H9 (cell line): ENCODE data around the gene COL8A1. TPM values are rescaled to one million over a fixed set of nuclear protein-coding genes. Genes with fewer than 3 reads are reported as not detected.

ENCODE experiments used
- DNase-seq: peaks from one replicate; pipeline ENCODE4 v3.0.0-alpha.2; 2017
- H2AFZ ChIP-seq: one replicate; pipeline ENCODE4 v1.6.1; 2013; ENCODE audit warnings: mild to moderate bottlenecking, low read length, control low read depth, moderate library complexity
- H2AK5ac ChIP-seq: 2 replicates; pipeline ENCODE4 v1.6.1; 2013; ENCODE audit warnings: low read length, control low read depth, mixed read lengths; ENCODE audit not compliant: insufficient read length
- H2BK120ac ChIP-seq: one replicate; pipeline ENCODE4 v1.6.1; 2013; ENCODE audit warnings: low read depth, mild to moderate bottlenecking, low read length, control low read depth, inconsistent platforms; ENCODE audit not compliant: poor library complexity, severe bottlenecking
- H2BK12ac ChIP-seq: 2 replicates; pipeline ENCODE4 v1.6.1; 2013; ENCODE audit warnings: low read length, control low read depth, mixed read lengths, low read depth; ENCODE audit not compliant: insufficient read length
- H2BK15ac ChIP-seq: 2 replicates; pipeline ENCODE4 v1.6.1; 2013; ENCODE audit warnings: low read depth, low read length, control low read depth
- H2BK20ac ChIP-seq: one replicate; pipeline ENCODE4 v1.6.1; 2013; ENCODE audit warnings: low read depth, mild to moderate bottlenecking, low read length, control low read depth, inconsistent platforms; ENCODE audit not compliant: poor library complexity, severe bottlenecking
- H2BK5ac ChIP-seq: 2 replicates; pipeline ENCODE4 v1.6.1; 2013; ENCODE audit warnings: low read length, control low read depth, mixed read lengths; ENCODE audit not compliant: insufficient read length
- H3K14ac ChIP-seq: 2 replicates; pipeline ENCODE4 v1.6.1; 2013; ENCODE audit warnings: low read length, control low read depth; ENCODE audit not compliant: insufficient read depth
- H3K18ac ChIP-seq: 2 replicates; pipeline ENCODE4 v1.6.1; 2013; ENCODE audit warnings: low read depth, mild to moderate bottlenecking, mixed read lengths, low read length, control low read depth; ENCODE audit not compliant: insufficient read length
- H3K23ac ChIP-seq: 2 replicates; pipeline ENCODE4 v1.6.1; 2013; ENCODE audit warnings: low read length, control low read depth, mixed read lengths, low read depth; ENCODE audit not compliant: insufficient read length
- H3K23me2 ChIP-seq: 2 replicates; pipeline ENCODE4 v1.6.1; 2013; ENCODE audit warnings: low read depth, mild to moderate bottlenecking, mixed read lengths, low read length, control low read depth; ENCODE audit not compliant: insufficient read length, poor library complexity, severe bottlenecking
- H3K27ac ChIP-seq: 2 replicates; pipeline ENCODE4 v1.5.1; 2013; ENCODE audit warnings: low read length, control low read depth, mixed read lengths, low read depth; ENCODE audit not compliant: insufficient read length
- H3K27me3 ChIP-seq: 2 replicates; pipeline ENCODE4 v1.6.1; 2013; ENCODE audit warnings: low read length, control low read depth, inconsistent platforms; ENCODE audit not compliant: insufficient read depth
- H3K4ac ChIP-seq: 2 replicates; pipeline ENCODE4 v1.6.1; 2013; ENCODE audit warnings: low read depth, mild to moderate bottlenecking, control low read depth, inconsistent platforms, low read length, moderate library complexity
- H3K4me1 ChIP-seq: 2 replicates; pipeline ENCODE4 v1.6.1; 2013; ENCODE audit warnings: low read length, control low read depth, inconsistent platforms; ENCODE audit not compliant: insufficient read depth
- H3K4me2 ChIP-seq: 2 replicates; pipeline ENCODE4 v1.6.1; 2013; ENCODE audit warnings: low read length, control low read depth, mixed read lengths; ENCODE audit not compliant: insufficient read length, insufficient read depth
- H3K56ac ChIP-seq: 2 replicates; pipeline ENCODE4 v1.6.1; 2013; ENCODE audit warnings: low read depth, mild to moderate bottlenecking, mixed read lengths, low read length, control low read depth; ENCODE audit not compliant: insufficient read length
- H3K79me1 ChIP-seq: 2 replicates; pipeline ENCODE4 v1.6.1; 2013; ENCODE audit warnings: low read depth, mild to moderate bottlenecking, moderate library complexity, low read length, control low read depth, inconsistent platforms; ENCODE audit not compliant: insufficient read depth, poor library complexity, severe bottlenecking
- H3K79me2 ChIP-seq: 2 replicates; pipeline ENCODE4 v1.6.1; 2013; ENCODE audit warnings: low read length, control low read depth, inconsistent platforms; ENCODE audit not compliant: insufficient read depth
- H3K9ac ChIP-seq: 2 replicates; pipeline ENCODE4 v1.6.1; 2013; ENCODE audit warnings: low read length, control low read depth, mixed read lengths; ENCODE audit not compliant: insufficient read length; ENCODE audit errors: extremely low read depth
- H3K9me3 ChIP-seq: one replicate; pipeline ENCODE4 v1.6.1; 2013; ENCODE audit warnings: low read depth, low read length, inconsistent platforms; ENCODE audit not compliant: control insufficient read depth
- H3T11ph ChIP-seq: one replicate; pipeline ENCODE4 v1.6.1; 2013; ENCODE audit warnings: mild to moderate bottlenecking, low read length, control low read depth, inconsistent platforms
- H4K20me1 ChIP-seq: one replicate; pipeline ENCODE4 v1.6.1; 2013; ENCODE audit not compliant: control insufficient read depth, insufficient read length, insufficient read depth
- H4K5ac ChIP-seq: 2 replicates; pipeline ENCODE4 v1.6.1; 2013; ENCODE audit warnings: low read depth, mild to moderate bottlenecking, mixed read lengths, low read length, control low read depth; ENCODE audit not compliant: insufficient read length
- H4K8ac ChIP-seq: replicated peaks from 2 replicates; pipeline ENCODE4 v1.6.1; 2013; ENCODE audit warnings: low read length, control low read depth, mixed read lengths, low read depth; ENCODE audit not compliant: insufficient read length
- H4K91ac ChIP-seq: 2 replicates; pipeline ENCODE4 v1.6.1; 2013; ENCODE audit warnings: low read depth, mild to moderate bottlenecking, moderate library complexity, mixed read lengths, low read length, control low read depth; ENCODE audit not compliant: insufficient read length
- H3K27ac Mint-ChIP-seq, 3 experiments: 2 replicates in 2 of 3; 3 replicates in 1 of 3; pipeline ENCODE4 v1.8.0; 2020 to 2021; ENCODE audit warnings: mixed read lengths in 3 of 3, mild to moderate bottlenecking in 1 of 3, moderate library complexity in 1 of 3
- H3K27me3 Mint-ChIP-seq: 2 replicates; pipeline ENCODE4 v1.8.0; 2021; ENCODE audit warnings: low read depth, mild to moderate bottlenecking, moderate library complexity, mixed read lengths
- H3K36me3 Mint-ChIP-seq, 3 experiments: 2 replicates in 2 of 3; 3 replicates in 1 of 3; pipeline ENCODE4 v1.8.0; 2020 to 2021; ENCODE audit warnings: low read depth in 3 of 3, mixed read lengths in 3 of 3; ENCODE audit not compliant: insufficient read depth in 1 of 3
- H3K4me1 Mint-ChIP-seq, 2 experiments: 2 replicates each; pipeline ENCODE4 v1.8.0; 2020; ENCODE audit warnings: mixed read lengths in 2 of 2
- H3K4me3 Mint-ChIP-seq, 2 experiments: 2 replicates in 1 of 2; 3 replicates in 1 of 2; pipeline ENCODE4 v1.8.0; 2020 to 2021; ENCODE audit warnings: mild to moderate bottlenecking in 2 of 2, mixed read lengths in 2 of 2, moderate library complexity in 1 of 2
- H3K9me3 Mint-ChIP-seq, 2 experiments: 2 replicates in 1 of 2; 3 replicates in 1 of 2; pipeline ENCODE4 v1.8.0; 2020; ENCODE audit warnings: mild to moderate bottlenecking in 2 of 2, mixed read lengths in 2 of 2, moderate library complexity in 1 of 2
- WGBS: extraction: QIAGEN DNeasy Blood & Tissue Kit; methylation state at CpG from one replicate; pipeline ENCODE4 v1.1.7; 2013; ENCODE audit warnings: missing lambda C conversion rate, low lambda C conversion rate, mixed read lengths; ENCODE audit not compliant: insufficient read length; ENCODE audit errors: extremely low coverage; 5-methylcytosine and 5-hydroxymethylcytosine counted together
- total RNA-seq: library from RNA; stranded (reverse); gene quantifications from 2 replicates; pipeline ENCODE4 v1.2.1, GENCODE V29; 2021
- TF ChIP-seq, protein P1 (sequence below): fragments of 200-600 bp; sonication (generic); conservative IDR thresholded peaks from 3 replicates; pipeline ENCODE4 v1.8.0; 2021; ENCODE audit warnings: antibody characterized with exemption, mild to moderate bottlenecking

Gene COL8A1
- total RNA-seq, 1 experiment from 2014 or later = 0.17 TPM

DNA sequence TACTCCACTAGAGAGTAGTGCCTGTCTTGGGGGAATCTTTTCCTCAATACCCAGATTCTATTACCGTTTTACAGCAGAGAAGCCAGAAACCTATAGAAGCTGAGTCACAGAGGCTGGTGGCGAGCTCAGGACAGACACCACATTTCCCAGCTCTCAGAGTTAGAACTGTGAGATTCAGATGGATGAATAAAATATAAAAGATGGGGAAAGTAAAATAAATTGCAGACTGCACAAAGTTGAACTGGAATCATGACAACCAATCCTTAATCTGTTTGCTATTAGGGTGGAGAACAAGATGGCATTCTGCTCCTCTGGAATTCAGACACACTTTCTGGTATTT lies 138.8 kb downstream of the COL8A1 start:
- Histone ChIP-seq H4K20me1 (no peaks in the 10 kb centered on the region), H2BK12ac (no peak overlapping the region), H2BK20ac (no peak overlapping the region), H3K4ac (no peak overlapping the region), H4K91ac (no peak overlapping the region), H3K79me2 (no peaks in the 10 kb centered on the region), H3K56ac (no peak overlapping the region), H3K27ac (no peak overlapping the region), H4K8ac (no peak overlapping the region), H3K9ac (no peak overlapping the region), H3K23me2 (no peaks in the 10 kb centered on the region), H3T11ph (no peak overlapping the region), H2BK5ac (no peak overlapping the region), H2BK120ac (no peak overlapping the region), H3K4me2 (no peak overlapping the region), H3K18ac (no peak overlapping the region), H3K79me1 (no peaks in the 10 kb centered on the region), H3K27me3 (no peaks in the 10 kb centered on the region), H2AK5ac (no peak overlapping the region), H3K9me3 (no peaks in the 10 kb centered on the region), H2AFZ (no peak overlapping the region), H4K5ac (no peak overlapping the region), H2BK15ac (no peak overlapping the region), H3K23ac (no peak overlapping the region), H3K14ac (no peak overlapping the region), H3K4me1 (no peaks in the 10 kb centered on the region; the same call in 1 of the 2 replicates)
- Mint-ChIP-seq H3K4me3 (no peak overlapping the region), H3K27ac (no peak overlapping the region), H3K27me3 (no peaks in the 10 kb centered on the region; the same call in 1 of the 2 replicates), H3K36me3 (no peaks in the 10 kb centered on the region), H3K4me1 (peaks cover 9 to 10% of the 10 kb centered on the region in 2 experiments; a peak in 3 of 4 replicates), H3K9me3 (no peaks in the 10 kb centered on the region)
- DNase-seq = no peak
- TF ChIP-seq, protein P1, sequence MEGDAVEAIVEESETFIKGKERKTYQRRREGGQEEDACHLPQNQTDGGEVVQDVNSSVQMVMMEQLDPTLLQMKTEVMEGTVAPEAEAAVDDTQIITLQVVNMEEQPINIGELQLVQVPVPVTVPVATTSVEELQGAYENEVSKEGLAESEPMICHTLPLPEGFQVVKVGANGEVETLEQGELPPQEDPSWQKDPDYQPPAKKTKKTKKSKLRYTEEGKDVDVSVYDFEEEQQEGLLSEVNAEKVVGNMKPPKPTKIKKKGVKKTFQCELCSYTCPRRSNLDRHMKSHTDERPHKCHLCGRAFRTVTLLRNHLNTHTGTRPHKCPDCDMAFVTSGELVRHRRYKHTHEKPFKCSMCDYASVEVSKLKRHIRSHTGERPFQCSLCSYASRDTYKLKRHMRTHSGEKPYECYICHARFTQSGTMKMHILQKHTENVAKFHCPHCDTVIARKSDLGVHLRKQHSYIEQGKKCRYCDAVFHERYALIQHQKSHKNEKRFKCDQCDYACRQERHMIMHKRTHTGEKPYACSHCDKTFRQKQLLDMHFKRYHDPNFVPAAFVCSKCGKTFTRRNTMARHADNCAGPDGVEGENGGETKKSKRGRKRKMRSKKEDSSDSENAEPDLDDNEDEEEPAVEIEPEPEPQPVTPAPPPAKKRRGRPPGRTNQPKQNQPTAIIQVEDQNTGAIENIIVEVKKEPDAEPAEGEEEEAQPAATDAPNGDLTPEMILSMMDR = no peak
- no CpG with 5 or more reads among the region's 2 CpGs for WGBS
